Measurements from ENCODE around the gene PCDHGC5.

PCDHGC5 gene

GRCh38 chr5:141534492-141535213 is 45.8 kb downstream of the PCDHGC5 start:
- DNase-seq, result peak; percentile 2
